NCI-H1092 treated with DMSO at 0.1 percent for 48 hours (cell line): ENCODE data around the gene DLL1.

Experiments used
- DNase-seq: peaks from one replicate; lab custom pipeline; 2025; lab: John Stamatoyannopoulos, UW

The DLL1 gene

DNA sequence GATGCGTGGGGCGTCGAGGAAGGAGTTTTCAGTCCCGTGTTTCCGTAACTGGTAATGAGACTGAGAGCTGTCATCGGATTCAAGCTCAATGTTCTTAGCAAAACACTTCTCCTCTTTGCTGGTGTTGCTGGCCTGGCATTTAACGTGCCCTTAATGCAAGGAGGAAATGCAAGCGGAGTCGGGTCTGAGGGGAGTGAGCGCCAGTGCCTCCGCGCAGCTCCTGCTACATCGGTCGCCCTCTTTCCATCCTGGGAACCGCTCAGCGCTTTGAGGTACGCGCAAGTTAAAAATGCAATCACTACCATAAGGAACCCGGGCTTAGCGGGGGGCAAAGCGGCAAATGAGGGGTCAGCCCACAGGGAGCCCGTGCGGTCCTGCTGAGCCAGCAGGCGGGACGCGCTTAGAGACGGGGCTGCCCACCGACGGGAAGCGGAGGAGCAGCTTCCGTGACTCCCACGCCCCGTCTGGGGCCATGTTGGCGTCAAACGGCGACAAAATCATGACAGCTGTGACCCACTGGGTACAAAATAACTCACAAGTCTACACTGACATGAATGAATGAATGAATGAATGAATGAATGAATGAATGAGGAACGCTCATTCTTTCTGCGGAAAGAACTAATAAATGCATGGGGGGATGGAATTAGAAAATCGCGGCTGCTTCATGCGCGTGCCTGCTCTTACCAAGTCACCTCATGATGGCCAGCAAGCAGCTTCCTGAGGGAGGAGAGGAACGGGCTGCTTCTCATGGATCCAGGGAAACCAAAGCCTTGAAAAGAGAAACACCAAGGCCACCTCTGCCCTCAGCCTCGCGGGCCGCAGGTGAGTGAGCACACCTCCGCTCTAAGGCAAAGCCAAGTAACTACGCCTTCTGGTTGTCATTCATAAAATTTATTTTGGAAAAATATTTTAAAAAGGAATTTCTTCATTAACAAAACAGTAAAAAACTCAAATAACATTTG is 9.3 kb downstream of the DLL1 start:
- no peak for DNase-seq

DNA sequence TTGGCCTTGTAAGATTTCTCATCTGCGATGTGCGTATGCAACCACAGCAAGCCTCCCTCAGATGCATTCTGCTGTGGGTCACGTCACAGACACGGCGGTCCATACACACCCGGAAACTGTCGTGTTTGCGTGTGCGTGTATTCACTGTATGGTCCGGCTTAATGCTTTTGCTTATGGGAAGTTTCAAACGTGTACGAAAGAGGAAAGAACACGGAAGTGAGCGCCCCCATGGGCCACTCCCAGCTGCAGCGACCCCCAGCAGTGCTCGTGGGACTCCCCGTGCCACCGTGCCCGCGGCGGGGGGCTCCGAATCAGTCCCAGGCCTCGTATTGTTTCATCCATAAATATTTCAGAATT is 10.2 kb downstream of the DLL1 start:
- no peak for DNase-seq

DNA sequence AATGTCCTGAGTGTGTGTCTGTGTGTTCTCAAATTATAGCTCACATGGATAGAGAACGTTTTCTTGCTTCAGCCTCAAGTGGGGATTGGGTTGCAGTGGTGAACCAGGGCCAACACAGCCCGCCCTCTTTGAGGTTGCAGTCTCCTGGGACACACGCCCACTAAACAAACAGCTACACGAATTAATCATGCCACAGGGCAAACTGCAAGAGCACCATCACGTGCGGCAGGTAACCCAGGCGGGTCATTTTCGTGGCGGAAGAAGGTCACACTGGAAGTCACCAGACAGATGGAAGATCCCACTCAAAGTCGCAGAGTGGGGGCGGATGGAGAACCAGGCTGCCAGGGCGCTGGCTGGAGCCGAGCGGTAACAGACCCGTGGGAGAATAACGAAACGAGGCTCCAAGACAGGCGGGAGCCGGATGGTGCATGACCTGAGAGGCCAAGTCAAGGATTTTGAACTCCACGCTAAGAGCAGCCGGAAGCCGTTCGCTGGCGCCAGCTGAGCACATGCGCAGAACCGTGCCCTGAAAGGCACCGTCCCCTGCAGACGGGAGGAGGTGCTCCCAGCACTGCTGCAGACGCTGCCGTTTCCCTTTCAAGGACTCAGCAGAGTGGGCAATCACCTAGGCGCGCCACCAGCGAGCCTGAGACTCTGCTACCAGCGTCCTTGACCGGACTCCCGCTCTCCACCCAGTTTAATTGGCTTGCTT is 10.7 kb downstream of the DLL1 start:
- peak; percentile 99 for DNase-seq

DNA sequence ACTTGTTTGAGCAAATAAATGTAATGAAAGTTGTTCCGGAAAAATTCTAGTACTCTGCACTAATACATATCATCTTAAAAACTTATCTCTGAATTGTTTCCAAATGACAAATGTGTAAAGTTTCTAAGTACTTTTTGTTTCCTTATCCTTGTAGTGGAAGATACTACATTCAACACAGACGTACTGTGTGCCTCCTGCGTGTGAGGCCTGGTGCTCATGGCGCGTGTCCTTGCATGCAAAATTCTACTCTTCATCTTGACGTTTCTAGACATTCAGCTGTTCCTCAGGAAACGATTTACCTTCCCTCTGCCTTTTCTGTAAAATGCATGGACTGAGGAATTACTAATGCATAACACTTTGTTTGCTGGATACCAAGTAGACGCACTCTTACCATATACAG is 11.5 kb downstream of the DLL1 start:
- no peak for DNase-seq

DNA sequence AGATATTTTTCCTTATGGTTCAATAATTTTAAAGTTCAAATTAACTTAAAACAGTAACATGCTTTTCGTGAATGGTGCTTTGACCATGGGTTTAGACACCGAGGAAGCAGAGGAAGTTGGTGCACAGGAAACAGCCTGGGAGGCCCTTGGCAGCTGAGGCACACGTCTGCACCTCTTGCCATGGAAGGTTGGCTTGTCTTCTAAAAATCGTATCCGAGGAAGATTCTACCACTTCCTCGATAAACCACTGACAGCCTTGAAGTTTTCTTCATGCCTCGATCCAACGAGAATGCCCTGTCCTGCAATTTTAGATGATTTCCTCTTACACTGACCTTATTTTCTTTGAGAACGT is 12.2 kb downstream of the DLL1 start:
- no peak for DNase-seq

DNA sequence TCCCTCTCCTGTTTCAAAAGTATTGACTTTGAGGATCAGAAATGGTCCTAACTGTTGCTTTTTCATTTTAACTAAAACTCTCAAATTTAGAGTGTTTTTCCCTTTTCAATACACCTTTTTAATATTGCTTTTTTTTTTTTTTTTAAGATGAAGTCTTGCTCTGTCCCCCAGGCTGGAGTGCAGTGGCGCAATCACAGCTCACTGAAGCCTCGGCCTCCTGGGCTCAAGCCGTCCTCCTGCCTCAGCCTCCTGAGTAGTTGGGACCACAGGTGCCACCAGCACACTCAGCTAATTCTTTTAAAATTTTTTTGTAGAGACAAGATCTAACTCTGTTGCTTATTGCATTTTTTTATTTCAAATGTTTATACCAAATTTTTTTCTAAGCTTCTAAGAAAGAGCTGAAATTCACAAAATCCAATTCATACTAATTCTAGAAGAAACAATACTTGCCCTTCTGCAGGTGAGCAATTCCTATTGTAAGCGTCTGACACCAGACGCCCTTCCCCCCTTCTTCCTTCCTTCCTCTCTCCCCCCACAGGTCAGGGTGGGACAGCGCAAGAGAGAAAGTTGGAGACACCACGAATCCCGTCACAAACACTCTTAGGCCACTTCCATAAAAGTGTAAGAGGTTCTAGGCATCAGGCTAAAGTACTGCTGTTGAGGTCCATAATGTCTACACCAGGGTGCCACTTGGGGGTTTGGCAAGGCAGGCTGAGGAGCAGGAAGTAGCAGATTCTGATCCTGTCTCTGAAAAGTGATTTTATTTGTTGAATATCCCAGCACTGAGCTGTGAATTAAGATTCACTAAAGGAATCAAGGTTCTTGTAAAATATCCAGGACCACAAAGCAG is 12.8 kb downstream of the DLL1 start:
- DNase-seq, result no peak

DNA sequence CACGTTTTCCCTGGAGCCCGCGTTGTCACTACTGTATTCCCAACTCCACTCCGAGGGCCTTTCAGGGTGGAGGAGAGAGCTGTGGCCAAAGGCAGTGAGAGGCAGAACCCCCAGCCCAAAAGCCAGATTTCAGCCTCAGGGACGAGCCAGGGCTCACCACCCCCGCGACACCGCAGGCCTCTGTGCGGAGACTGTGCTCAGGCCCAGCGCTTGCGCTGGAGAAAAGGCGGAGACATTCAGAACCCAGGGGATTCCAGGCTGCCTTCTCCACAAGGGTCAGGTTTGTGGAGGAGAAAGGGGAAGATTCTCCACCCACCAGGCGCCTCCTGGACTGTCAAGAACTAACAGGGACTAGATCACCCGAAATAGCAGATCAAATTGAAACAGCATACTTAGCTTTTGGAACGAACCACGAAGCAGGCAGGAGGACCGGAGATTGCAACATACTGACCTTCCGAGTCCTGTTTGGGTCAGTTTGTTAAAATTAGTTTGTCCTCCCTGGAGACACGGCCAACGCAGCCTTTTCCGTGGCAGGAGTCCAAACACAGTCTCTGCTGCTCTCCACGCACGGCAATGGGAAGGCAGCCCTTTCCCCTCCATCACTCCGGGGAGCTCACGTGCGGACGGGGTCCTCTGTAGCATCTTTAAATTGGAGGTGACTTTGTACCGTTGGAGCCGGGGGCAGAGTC is 14.4 kb downstream of the DLL1 start:
- DNase-seq, result no peak

DNA sequence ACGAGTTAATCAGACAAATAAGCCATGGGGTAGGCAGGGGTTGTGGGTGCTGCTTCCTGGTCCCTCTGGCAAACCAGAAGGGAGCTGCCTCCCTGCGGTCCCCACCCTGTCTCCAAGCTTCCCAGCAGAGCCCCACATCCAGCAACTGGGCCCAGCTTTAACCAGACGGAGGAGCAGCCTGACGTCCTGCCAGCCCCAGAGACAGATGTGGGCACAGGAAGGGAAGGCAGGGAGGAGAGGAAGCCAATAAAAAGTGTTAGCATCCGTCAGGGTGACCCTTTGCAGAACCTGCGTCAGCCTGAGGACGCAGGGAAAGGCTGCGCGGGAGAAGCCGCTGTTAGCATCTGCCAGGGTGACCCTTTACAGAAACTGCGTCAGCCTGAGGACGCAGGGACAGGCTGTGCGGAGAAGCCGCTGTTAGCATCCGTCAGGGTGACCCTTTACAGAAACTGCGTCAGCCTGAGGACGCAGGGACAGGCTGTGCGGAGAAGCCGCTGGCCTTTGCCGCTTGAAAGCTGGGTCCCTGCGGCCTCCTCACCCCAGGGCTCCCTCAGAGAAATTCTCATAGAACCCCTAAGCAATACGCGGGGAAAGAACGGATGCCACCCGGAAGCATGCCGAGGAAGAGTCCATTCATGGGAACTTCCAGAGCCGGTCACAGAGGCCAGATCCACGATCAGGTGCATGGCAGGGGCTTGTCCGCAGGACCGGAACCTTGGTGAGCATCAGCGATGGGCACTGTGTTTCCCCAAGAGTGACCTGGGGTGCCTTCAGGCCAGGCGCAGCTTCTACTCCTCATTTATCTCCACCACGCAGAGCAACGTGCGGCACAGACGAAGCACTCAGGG is 15.9 kb downstream of the DLL1 start:
- no peak for DNase-seq

DNA sequence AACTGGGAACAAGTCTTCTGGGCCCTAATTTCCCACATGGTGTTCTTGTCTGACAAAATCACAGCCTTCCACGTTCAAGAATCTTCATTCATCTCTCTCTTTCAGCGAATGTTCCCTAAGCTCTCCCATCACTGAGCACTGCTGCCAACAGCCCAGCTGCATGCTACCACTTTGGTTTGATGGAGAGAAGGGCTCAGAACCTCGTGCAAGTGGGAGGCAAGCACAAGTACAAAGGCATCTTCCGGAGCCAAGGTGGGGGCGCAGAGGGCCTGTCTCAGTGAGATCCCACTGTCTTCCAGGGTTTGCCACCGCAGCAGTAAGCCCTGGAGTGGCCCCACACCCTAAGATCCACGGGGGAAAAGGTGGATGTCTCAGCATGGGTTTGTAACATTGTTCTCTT is 17.2 kb downstream of the DLL1 start:
- no peak for DNase-seq

DNA sequence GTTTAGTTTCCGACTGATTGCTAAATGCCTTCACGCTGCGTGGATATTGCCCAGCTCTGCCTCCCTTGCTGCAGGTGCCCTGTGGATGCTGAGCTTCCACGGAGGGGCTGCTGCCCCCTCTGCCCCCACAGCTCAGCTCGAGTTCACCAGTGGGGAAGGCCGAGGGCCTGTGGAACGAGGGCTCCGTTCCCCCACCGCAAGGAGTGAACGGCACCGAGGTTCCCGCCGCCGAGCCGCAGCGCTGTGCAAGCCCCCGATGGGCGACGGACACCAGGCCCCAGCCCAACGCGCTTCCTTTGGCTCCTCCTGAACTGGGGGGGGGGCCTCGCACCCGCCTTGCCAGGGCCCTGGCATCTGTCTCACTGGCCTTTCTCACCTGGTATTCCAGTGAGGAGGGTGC is 17.7 kb downstream of the DLL1 start:
- no peak for DNase-seq

DNA sequence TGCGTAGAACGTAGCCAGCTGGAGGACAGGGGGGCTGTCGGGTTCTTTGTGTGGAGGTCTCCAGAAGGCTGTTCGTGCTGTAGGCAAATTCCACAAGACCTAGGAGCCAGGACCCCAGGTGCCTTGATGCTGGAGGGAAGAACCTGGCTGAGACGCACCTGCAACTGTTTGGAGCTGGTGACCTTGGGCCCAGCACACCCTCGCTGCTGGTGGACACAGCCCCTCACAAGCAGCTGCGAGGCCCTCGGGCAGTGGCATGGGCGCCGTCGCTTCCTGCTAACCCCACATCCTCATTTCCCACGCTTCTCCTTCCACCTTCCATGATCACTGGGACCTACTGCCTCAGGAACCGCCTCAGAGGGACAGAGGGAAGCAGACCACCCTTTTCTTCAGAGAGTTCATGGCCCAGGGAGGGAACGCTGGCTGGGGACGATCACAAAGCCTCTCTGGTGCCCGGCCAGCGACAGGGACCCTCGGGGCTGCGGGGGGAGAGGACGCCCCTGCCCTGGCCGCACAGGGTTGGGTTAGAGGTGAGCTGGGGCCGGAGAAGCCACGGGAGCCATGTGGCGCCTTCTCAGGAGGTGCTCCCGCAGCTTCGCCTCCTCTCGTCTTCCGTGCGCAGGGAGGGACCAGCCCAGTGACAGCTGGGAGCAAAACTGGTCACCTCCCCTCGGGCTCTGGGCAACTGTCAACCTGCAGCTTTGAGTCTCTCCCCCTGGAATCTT is 18.4 kb downstream of the DLL1 start:
- DNase-seq, result no peak

DNA sequence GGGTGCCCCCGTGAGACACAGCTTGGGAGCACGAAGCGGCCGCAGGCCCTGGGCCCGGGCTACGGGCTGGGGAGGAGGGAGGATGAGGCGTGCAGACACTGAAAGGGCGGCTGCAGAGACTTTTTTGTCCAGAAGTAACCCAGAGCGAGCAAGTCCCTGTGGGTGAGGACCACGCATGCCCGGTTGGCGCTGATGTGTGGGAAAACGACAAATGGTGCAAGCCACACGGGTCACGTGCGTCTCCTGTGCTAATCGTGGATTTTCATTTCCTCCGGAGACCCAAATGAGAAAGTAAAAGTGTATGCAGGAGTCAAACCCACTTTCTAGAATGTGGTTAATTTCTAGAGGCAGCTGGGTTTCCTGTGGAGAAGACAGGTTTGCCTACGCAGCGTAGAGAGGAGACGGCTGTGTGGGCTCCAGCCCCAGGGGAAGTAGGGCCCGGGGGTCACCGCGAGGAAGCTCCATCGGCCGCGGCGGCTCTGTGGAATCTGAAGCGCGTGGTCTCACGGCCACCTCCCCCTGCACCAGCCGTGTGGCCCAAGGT is 19.0 kb downstream of the DLL1 start:
- no peak for DNase-seq

DNA sequence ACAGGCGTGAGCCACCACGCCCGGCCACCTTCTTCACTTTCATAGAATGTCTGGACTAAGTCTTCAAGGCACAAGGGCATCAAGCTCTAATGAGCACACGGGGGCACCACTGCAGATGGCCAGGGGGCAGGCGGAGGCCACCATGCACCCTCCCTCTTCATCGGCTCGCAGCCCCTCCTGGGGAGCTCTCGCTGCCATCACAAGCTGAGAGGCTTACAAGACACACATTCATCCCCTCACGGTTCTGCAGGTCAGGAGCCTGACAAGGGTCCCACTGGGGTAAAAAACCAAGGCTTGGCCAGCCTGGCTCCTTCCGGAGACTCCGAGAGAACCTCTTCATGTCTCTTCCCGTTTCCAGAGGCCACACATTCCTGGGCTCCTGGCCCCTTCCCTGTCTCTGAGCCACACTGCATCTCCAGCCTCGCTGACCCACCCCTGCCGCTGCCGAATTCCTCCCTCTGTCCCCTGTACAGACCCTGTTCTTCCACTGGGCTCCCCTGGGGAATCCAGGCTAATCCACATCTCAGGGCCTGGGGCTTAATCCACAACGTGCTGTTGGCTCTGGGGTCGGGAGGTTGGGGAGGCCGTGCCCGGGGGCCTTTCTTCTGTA is 19.8 kb downstream of the DLL1 start:
- no peak for DNase-seq

DNA sequence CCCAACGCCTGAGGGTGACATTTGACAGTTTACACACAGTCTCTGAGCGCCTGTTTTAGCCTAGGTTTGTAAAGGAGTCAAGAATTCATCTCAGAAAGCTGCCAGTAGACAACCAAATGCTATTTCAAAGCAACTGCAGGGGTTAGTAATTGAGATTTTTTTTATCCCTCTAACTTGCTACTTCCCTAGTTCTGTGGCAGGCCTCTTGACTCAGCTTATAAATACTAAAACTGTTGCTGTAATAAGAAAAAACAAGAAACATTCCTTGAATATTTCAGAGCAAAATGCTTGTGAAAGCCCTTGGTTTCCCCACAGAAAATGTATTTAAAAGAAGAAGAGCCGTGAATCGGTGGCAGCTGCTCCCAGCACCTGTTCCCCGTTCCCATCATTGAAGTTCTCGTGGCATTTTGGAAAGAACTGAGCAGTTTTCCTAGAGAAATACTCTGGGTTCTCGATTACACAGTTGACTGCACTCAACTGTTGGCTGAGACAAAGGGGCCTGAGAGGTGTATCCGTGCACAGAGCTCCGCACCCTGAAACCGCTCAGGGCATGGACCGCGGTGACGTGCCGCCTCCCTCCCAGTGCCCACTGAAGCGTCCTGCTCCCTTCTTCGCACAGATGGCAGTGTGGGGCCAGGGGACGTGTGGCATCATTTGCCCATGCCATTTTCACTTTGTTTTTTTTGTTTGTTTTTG is 20.9 kb downstream of the DLL1 start:
- DNase-seq, result peak; percentile 88

DNA sequence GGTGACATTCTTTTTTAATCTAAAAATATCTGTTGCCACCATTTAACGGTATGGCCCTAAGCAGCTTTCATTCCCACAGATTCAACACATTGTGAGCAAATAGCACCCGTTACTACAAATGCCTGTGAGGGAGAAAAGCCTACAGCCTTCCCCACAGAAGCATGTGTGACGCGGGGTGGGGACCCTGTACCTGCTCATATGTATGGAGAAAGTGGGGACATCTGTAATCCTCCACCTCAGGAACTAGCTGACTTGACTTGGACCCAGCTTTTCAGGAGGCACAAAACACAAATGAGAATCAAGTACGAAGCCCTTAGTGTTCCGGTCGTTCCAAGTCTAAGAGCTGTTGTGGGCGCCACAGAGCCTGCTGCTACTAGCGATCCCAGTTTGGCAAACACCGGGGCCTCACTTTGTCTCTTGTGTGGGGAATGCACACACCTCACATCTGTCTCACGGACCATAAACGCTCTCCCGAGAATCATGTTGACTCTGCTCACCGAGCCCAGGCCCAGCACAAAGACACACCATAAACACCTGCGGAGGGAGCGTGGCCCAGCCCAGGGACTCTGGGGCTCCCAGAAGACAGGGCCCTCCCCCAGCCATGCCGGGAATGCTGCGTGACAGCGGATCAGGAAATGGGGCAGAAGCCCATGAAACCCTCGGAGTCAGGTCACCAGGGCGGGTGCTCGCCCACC is 21.6 kb downstream of the DLL1 start:
- DNase-seq, result peak; percentile 99

DNA sequence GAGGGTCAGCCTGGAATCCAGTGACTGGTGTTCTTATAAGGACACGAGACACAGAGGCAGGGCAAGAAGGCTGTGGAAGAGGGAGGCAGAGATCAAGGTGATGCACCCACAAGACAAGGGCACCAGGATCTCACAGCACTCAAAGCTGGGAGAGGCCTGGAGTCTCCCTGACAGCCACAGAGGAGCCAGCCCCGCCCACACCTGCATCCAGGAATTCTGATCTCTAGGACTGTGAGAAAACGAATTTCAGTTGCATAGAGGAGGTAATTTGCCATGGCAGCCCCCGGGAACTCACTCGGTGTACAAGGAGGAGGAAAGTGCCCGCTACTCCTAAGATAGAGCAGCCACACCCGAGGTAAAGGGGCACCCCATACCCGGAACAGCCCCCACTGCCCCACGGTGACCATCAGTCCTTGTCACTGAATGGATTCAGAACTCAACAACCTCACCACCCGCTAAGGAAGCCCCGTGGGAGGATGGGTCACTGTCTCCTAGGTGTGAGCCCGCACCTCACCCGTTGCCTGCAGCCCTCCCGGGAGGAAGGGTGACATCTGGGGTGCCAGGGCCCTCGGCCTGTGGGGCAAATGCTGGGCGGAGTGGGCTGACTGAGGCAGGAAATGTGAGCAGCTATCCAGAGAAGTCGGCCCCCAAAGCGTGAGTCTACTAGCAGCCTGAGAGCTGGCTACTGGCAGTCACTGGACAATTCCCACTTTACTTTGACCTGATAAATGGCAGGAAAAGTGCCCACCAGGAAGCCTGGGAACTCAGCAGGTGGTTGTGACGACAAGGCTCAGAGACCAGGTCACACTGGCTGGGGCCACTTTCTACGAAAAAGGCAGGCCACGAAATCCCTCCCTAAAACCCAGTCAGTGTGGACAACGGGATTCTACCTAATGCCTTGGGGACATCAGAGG is 22.4 kb downstream of the DLL1 start:
- peak; percentile 75 for DNase-seq

DNA sequence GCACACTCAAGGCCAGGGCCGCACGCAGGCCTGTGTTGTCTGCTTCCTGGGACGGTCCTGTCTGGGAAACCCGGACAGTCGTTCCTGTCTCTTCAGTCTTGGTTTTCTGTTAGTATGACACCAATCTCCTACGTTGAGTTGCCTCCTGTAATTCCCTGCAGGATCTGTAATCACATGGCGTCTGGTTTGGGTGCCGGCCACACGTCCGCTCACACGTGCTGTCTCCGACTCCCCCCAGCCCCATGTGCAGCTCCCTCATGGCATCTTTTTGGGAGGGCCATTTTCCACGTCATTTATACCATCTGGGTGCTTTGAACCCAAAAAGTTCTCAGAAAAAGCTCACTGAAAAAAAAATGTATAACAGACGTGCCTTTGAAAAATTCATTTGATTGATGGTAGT is 23.2 kb downstream of the DLL1 start:
- no peak for DNase-seq
